Panc1 (cell line): Measurements from ENCODE around the gene PAX4. TPM values are rescaled to one million over a fixed set of nuclear protein-coding genes. Genes with fewer than 3 reads are reported as not detected.

Source experiments
- ATAC-seq: fragments of 200-7000 bp; cut with Tn5 transposase; 2 replicates; pipeline ENCODE4 v1.9.1; 2020; ENCODE audit warnings: mild to moderate bottlenecking, moderate library complexity
- BruUV-seq: library from RNA; stranded (reverse); fragments of 400-500 nt; replicated peaks from 2 replicates; lab custom pipeline; 2021; lab: Mats Ljungman, UMichigan
- CTCF ChIA-PET: fragments of 300-600 bp; sonication (Branson Sonifier 250); formaldehyde crosslinking; loops from one replicate; lab custom pipeline; 2022; ENCODE audit warnings: antibody characterized with exemption; lab: Charles Lee
- POLR2A ChIA-PET: fragments of 300-600 bp; sonication (Branson Sonifier 250); formaldehyde crosslinking; loops from one replicate; lab custom pipeline; 2022; ENCODE audit warnings: antibody characterized with exemption; lab: Charles Lee
- DNase-seq: peaks from one replicate; pipeline ENCODE4 v3.0.0-alpha.2; 2010; ENCODE audit warnings: low read depth, low spot score
- H3K27ac ChIP-seq: 2 replicates; pipeline ENCODE4 v1.5.1; 2011; ENCODE audit warnings: mild to moderate bottlenecking, low read length, inconsistent platforms
- H3K27me3 ChIP-seq: fragments of 200-500 bp; sonication (Bioruptor generic); 2 replicates; pipeline ENCODE4 v1.6.0; 2014; ENCODE audit warnings: low read length, inconsistent platforms; ENCODE audit not compliant: control insufficient read depth, insufficient read depth
- H3K36me3 ChIP-seq: fragments of 200-500 bp; sonication (Bioruptor generic); 2 replicates; pipeline ENCODE4 v1.5.1; 2014; ENCODE audit warnings: inconsistent platforms, mild to moderate bottlenecking, low read length, moderate library complexity; ENCODE audit not compliant: control insufficient read depth, insufficient read depth
- H3K4me1 ChIP-seq: 2 replicates; pipeline ENCODE4 v1.5.1; 2011; ENCODE audit warnings: inconsistent platforms, mild to moderate bottlenecking, low read length, moderate library complexity; ENCODE audit not compliant: control insufficient read depth, insufficient read depth
- H3K4me3 ChIP-seq, 2 experiments: 2 replicates each; pipeline ENCODE4 v1.5.1; 2011 to 2012; ENCODE audit warnings: low read depth in 2 of 2, low read length in 2 of 2, mild to moderate bottlenecking in 2 of 2, inconsistent platforms in 1 of 2, moderate library complexity in 1 of 2
- H3K9me3 ChIP-seq: fragments of 200-500 bp; sonication (Bioruptor generic); 2 replicates; pipeline ENCODE4 v1.5.1; 2014; ENCODE audit warnings: low read depth, mild to moderate bottlenecking, inconsistent platforms, low read length, moderate library complexity; ENCODE audit not compliant: control insufficient read depth, insufficient read depth
- POLR2AphosphoS5 ChIP-seq: IDR thresholded peaks from 2 replicates; pipeline ENCODE4 v1.6.1; 2012; ENCODE audit warnings: mild to moderate bottlenecking, low read depth, low read length, moderate library complexity
- SIN3A ChIP-seq: IDR thresholded peaks from 2 replicates; pipeline ENCODE4 v1.6.1; 2012; ENCODE audit warnings: low read depth, mild to moderate bottlenecking, low read length, moderate library complexity, borderline replicate concordance; ENCODE audit not compliant: insufficient read depth
- TCF7L2 ChIP-seq: IDR thresholded peaks from 2 replicates; pipeline ENCODE4 v1.6.1; 2011; ENCODE audit warnings: mild to moderate bottlenecking, low read depth, low read length, inconsistent platforms
- in situ Hi-C: cut with HindIII; loops from 2 replicates; pipeline ENCODE4 v1.10.0; 2016; ENCODE audit warnings: low sequenced_read_pairs, low pct_unique_long_range_greater_than_20kb
- intact Hi-C: fragments of 100-400 bp; cut with micrococcal nuclease; formaldehyde crosslinking; loops from one replicate; pipeline ENCODE4 v1.10.0; 2022; ENCODE audit not compliant: unreplicated experiment
- total RNA-seq: library from RNA; stranded (reverse); gene quantifications from one replicate; pipeline ENCODE4 v1.2.1, GENCODE V29; 2021; ENCODE audit not compliant: unreplicated experiment
- TF ChIP-seq, protein P1 (sequence below): fragments of 450-650 bp; IDR thresholded peaks from 2 replicates; pipeline ENCODE4 v1.5.1; 2017; ENCODE audit warnings: mild to moderate bottlenecking
- TF ChIP-seq, protein P2 (sequence below), 2 experiments: IDR thresholded peaks; 2 replicates each; pipeline ENCODE4 v1.6.1; 2011 to 2012; ENCODE audit warnings: low read depth in 2 of 2, control low read depth in 1 of 2, low read length in 1 of 2, mild to moderate bottlenecking in 1 of 2, moderate library complexity in 1 of 2; ENCODE audit not compliant: insufficient read depth in 1 of 2

The PAX4 gene
- total RNA-seq, 1 experiment from 2014 or later = not detected

DNA sequence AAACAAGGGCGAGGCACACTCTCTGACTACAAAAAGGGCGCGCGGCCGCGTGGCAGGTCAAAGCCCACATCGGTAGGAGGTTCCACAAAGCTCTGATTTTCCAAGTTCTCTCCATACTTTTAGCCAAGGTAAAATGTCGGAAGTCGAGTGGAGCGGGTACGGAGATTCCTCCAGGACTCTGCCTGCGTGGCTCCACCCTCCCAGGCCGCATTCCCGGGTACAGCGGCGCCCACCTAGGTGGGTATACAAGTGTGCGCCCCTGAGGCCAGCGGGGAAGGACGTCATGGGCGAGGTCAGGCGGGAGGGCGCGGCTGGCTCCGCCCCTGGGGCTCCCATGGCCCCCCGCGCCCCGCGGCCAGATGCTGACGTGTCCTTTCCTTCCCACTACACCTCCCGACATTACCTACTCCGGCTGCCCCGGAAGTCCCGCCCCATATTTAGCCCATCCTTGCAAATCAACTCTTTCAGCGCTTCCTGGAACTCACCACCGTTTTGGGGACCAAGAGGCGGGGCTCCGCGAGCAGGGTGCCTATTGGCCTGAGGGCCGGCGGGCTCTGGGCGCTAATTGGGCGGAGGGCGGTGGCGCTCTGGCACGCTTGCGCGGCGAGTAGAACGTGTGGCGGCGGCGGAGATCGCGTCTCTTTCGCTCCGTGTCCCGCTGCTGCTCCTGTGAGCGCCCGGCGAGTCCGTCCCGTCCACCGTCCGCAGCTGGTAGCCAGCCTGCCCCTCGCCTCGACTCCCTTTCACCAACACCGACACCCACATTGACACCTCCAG is 33.8 kb upstream of the PAX4 start, which contains the start of gene SND1:
Gene SND1 (plus strand): TSS at position 639 of the 777 bp plus-strand sequence. CDS start 180 bp downstream, outside the sequence.
- Histone ChIP-seq H3K4me3 (peak within 1 kb of the TSS; percentile 83 to 100), H3K36me3 (peaks cover 8% of the 10 kb centered on the region), H3K27me3 (no peaks in the 10 kb centered on the region), H3K27ac (peak within 1 kb of the TSS; percentile 96), H3K4me1 (peaks cover 26% of the 10 kb centered on the region), H3K9me3 (no peaks in the 10 kb centered on the region)
- ChIA-PET CTCF (no interaction called here), POLR2A (interaction anchor here (0.6 to 1.2 kb wide), 2 partner anchors 11 to 576 kb away, joined by 3 read pairs; no protein-coding TSS in a partner anchor)
- no TSS peak for BruUV-seq
- TF ChIP-seq SIN3A (peak; percentile 80; the same call in 1 of the 2 replicates), POLR2AphosphoS5 (peak; percentile 89), TCF7L2 (peak; percentile 24; the same call in 1 of the 2 replicates)
- TF ChIP-seq, protein P1, sequence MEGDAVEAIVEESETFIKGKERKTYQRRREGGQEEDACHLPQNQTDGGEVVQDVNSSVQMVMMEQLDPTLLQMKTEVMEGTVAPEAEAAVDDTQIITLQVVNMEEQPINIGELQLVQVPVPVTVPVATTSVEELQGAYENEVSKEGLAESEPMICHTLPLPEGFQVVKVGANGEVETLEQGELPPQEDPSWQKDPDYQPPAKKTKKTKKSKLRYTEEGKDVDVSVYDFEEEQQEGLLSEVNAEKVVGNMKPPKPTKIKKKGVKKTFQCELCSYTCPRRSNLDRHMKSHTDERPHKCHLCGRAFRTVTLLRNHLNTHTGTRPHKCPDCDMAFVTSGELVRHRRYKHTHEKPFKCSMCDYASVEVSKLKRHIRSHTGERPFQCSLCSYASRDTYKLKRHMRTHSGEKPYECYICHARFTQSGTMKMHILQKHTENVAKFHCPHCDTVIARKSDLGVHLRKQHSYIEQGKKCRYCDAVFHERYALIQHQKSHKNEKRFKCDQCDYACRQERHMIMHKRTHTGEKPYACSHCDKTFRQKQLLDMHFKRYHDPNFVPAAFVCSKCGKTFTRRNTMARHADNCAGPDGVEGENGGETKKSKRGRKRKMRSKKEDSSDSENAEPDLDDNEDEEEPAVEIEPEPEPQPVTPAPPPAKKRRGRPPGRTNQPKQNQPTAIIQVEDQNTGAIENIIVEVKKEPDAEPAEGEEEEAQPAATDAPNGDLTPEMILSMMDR = no peak
- TF ChIP-seq, protein P2, sequence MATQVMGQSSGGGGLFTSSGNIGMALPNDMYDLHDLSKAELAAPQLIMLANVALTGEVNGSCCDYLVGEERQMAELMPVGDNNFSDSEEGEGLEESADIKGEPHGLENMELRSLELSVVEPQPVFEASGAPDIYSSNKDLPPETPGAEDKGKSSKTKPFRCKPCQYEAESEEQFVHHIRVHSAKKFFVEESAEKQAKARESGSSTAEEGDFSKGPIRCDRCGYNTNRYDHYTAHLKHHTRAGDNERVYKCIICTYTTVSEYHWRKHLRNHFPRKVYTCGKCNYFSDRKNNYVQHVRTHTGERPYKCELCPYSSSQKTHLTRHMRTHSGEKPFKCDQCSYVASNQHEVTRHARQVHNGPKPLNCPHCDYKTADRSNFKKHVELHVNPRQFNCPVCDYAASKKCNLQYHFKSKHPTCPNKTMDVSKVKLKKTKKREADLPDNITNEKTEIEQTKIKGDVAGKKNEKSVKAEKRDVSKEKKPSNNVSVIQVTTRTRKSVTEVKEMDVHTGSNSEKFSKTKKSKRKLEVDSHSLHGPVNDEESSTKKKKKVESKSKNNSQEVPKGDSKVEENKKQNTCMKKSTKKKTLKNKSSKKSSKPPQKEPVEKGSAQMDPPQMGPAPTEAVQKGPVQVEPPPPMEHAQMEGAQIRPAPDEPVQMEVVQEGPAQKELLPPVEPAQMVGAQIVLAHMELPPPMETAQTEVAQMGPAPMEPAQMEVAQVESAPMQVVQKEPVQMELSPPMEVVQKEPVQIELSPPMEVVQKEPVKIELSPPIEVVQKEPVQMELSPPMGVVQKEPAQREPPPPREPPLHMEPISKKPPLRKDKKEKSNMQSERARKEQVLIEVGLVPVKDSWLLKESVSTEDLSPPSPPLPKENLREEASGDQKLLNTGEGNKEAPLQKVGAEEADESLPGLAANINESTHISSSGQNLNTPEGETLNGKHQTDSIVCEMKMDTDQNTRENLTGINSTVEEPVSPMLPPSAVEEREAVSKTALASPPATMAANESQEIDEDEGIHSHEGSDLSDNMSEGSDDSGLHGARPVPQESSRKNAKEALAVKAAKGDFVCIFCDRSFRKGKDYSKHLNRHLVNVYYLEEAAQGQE (IDR thresholded peaks at IDR 0.05; ENCODE audit: insufficient read depth in 1 of 2, low read depth in 2 of 2, low read length in 1 of 2) = peak in 1 of 2 experiments; percentile 61; a peak in 1 of 4 replicates
- DNase-seq (peak; percentile 97), ATAC-seq (peak; percentile 98)
- in situ Hi-C loops = no loop called here
- intact Hi-C loops = no loop called here

DNA sequence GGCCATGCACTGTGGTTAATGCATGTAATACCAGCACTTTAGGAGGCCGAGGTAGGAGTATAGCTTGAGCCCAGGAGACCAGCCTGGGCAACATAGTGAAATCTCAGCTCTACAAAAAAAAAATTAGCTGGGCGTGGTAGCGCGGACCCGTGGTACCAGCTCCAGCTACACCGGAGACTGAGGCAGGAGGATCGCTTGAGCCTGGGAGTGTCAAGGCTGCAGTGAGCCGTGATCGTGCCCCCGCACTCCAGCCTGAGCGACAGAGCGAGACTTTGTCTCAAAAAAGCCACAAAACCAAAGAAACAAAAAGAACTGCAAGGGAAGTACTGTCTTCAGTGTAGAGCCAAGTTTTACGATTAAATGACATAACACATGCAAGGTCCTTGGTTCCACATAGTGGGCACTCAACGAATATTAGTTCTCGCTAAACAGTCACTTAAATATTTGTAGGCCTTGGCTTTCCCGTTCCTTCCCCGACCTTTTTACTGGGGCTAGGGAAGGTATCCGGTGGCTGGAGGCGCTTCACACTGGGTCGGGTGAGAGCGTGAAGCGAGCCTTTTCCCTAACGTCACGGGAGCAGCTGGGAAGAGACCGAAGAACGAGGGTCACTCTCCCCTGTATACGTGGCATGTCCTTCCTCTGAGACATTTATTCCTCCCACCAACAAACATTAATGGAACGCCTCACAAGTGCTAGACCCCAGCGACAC is 33.1 kb upstream of the PAX4 start:
- H3K36me3 ChIP-seq = peaks cover 8% of the 10 kb centered on the region; the same call in 1 of the 2 replicates
- no peaks in the 10 kb centered on the region for H3K27me3 ChIP-seq
- TSS peak; percentile 99 for BruUV-seq
- H3K27ac ChIP-seq = peak overlapping the region; percentile 96
- in situ Hi-C loops (no loop called here), intact Hi-C loops (no loop called here)
- peaks cover 26% of the 10 kb centered on the region for H3K4me1 ChIP-seq
- TF ChIP-seq, protein P1 = no peak
- TF ChIP-seq SIN3A = no peak
- no peak for TF ChIP-seq POLR2AphosphoS5
- TF ChIP-seq, protein P2 (IDR thresholded peaks at IDR 0.05; ENCODE audit: insufficient read depth in 1 of 2, low read depth in 2 of 2, low read length in 1 of 2) = no peak
- TF ChIP-seq TCF7L2 = no peak
- H3K9me3 ChIP-seq = no peaks in the 10 kb centered on the region
- CTCF ChIA-PET = no interaction called here
- POLR2A ChIA-PET = interaction anchor here (0.6 to 1.2 kb wide), 2 partner anchors 11 to 575 kb away, joined by 3 read pairs; no protein-coding TSS in a partner anchor
- peak; percentile 35 for ATAC-seq
- H3K4me3 ChIP-seq = peak overlapping the region; percentile 83 to 100
- no peak for DNase-seq
